GM12892 (cell line): ENCODE data around the gene GAB1.
A peak's percentile ranks its signal among the peaks of the same experiment; 100 is the strongest.

Source experiments
- DNase-seq: peaks from one replicate; pipeline ENCODE4 v3.0.0; 2011; ENCODE audit not compliant: insufficient read length
- FAIRE-seq: peaks from 2 replicates; lab custom pipeline; 2011; peaks lifted over from hg19 to GRCh38; lab: Jason Lieb, UNC
- POLR2A ChIP-seq: IDR thresholded peaks from 2 replicates; pipeline ENCODE4 v1.6.1; 2011; ENCODE audit warnings: low read depth, low read length, control low read depth
- POLR2AphosphoS5 ChIP-seq: IDR thresholded peaks from 2 replicates; pipeline ENCODE4 v1.6.1; 2011; ENCODE audit warnings: low read depth, low read length, control low read depth
- TAF1 ChIP-seq: IDR thresholded peaks from 2 replicates; pipeline ENCODE4 v1.6.1; 2011; ENCODE audit warnings: low read depth, mild to moderate bottlenecking, control low read depth, low read length, borderline replicate concordance

The GAB1 gene

GRCh38 chr4:143437476-143437875 is 100.8 kb downstream of the GAB1 start:
- DNase-seq = no peak
- TF ChIP-seq POLR2A (no peak), POLR2AphosphoS5 (no peak), TAF1 (no peak)
- FAIRE-seq = no peak

DNA sequence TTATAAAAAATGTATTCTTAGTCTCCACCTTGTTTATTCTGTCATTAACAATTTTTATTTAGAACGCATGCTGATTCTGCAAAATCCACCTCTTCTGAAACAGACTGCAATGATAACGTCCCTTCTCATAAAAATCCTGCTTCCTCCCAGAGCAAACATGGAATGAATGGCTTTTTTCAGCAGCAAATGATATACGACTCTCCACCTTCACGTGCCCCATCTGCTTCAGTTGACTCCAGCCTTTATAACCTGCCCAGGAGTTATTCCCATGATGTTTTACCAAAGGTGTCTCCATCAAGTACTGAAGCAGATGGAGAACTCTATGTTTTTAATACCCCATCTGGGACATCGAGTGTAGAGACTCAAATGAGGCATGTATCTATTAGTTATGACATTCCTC is 101.3 kb downstream of the GAB1 start:
- DNase-seq (no peak), FAIRE-seq (no peak)
- TF ChIP-seq POLR2AphosphoS5 (no peak), TAF1 (no peak), POLR2A (no peak)

DNA sequence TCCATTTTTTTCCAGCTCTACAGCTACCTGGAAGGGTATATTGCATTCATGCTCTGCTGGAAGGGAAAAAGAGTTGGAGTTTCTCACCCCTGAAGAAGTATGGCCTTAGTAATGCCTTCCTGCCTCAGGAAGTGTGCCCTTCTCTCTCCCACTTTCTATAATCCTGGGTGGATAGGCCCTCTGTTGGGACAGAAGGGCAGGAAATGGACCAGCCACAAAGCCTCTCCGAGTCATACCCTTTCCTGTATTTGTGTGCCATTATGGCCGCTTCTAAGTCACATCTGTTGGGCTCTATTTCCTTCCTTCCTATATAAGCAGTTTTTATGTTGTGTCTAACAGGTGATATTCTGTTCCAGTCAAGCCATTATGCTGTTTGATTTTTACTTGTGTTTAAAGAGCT is 102.0 kb downstream of the GAB1 start:
- DNase-seq = no peak
- FAIRE-seq = no peak
- TF ChIP-seq POLR2A = no peak
- no peak for TF ChIP-seq TAF1
- TF ChIP-seq POLR2AphosphoS5 = no peak

DNA sequence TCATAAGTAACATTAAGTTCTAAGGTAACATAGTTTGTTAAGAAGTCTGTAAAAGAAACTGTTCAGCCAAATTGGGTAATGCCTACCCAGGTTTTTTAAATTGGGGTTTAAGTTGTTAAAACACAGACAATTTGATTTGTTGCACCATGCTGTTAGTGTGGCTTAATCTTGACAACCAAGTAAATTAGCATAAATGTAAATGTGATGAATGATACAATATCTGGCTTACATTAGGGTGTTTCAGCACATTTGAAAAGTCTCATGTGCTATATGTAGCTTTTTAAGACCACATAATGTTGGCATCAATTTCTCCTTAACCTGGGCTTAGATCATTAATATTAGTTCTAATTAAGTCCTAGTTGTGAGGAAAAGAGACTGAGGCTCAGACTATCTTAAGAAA is 104.4 kb downstream of the GAB1 start:
- DNase-seq = no peak

DNA sequence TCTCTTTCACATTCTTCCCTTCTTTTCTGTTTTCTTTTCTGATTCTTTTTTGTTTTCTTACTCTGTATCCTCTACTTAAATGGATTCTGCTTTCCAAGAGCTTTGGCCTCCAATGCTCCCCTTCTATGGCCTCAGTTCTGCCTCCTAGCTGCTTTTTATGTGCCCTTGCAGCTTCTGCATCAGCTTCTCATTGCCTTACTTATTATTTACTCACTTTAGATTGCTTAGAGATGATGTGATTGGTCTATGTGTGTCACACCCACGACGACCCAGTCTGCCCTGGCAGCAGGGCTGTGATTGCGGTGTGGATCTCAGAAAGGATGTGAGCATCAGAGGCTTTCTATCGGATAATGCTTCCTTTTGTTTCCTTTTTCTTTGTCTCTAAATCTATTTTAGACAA is 105.0 kb downstream of the GAB1 start:
- DNase-seq = no peak
- TF ChIP-seq POLR2A (no peak), TAF1 (no peak), POLR2AphosphoS5 (no peak)
- FAIRE-seq = peak; percentile 74

More for the DNA sequence above, 104.4 kb downstream of the GAB1 start:
- TF ChIP-seq POLR2A (no peak), POLR2AphosphoS5 (no peak), TAF1 (no peak)
- no peak for FAIRE-seq

DNA sequence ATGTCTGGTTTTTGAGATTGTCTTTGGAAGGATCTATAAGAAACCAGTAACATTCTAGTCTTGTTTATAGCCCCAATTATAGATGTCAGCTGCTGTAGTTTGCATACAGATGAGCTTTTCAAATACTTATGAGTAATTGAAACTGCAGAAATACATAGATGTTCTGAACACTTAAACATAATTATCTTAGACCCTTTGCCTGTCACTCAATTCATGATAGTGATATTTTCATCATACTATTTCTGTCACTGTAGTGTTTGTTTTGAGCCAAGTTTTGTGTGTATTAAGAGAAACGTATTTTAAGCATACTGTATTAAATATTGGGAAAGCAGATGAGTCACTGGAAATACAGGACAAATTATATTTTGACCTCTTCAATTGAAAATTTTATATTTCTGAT is 107.1 kb downstream of the GAB1 start:
- TF ChIP-seq POLR2AphosphoS5 = no peak
- TF ChIP-seq TAF1 = no peak
- no peak for TF ChIP-seq POLR2A
- no peak for FAIRE-seq
- DNase-seq = no peak

DNA sequence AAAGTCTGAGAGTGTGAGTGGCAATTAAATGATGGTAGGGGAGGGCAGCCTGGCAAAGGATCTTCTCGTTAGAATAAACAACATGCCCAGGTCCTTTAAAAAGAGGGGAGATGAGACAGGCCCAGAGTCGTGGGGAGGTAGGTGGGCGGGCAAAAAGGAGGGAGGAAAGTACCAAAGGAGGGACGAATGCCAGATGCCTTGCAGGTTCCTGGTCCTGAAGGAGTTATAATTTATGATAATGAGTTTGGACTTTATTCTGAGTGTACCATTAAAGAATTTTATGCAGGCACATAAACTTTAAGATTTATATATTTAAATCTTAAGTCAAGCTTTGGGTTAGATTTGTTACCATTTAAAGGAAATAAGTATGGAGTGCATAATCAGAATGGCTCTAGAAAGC is 114.5 kb downstream of the GAB1 start:
- no peak for FAIRE-seq
- TF ChIP-seq POLR2AphosphoS5 = no peak
- no peak for TF ChIP-seq TAF1
- no peak for TF ChIP-seq POLR2A

GRCh38 chr4:143455211-143455610 is 118.5 kb downstream of the GAB1 start:
- FAIRE-seq = no peak
- no peak for TF ChIP-seq TAF1
- TF ChIP-seq POLR2AphosphoS5 = no peak
- no peak for TF ChIP-seq POLR2A
- DNase-seq = no peak

More for the DNA sequence above, 114.5 kb downstream of the GAB1 start:
- DNase-seq = no peak

DNA sequence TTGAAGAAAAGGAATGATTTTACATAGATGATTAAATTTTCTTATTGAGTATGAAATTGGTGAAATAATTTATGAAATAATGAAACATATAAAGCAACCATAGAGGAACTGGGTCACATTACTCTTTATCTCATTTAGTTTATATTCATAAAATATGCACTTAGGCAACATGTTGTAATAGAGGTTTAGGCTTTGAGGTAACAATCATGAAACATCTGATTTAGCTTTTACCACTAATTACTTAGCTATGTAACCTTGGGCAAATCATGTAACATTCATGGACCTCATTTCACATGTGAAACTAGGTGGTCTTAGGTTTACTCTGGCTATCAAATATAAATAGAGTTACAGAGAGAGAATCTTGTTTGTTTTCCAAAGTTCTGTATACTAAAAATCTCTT is 122.3 kb downstream of the GAB1 start:
- DNase-seq = no peak
- no peak for FAIRE-seq
- no peak for TF ChIP-seq POLR2A
- no peak for TF ChIP-seq POLR2AphosphoS5
- TF ChIP-seq TAF1 = no peak

DNA sequence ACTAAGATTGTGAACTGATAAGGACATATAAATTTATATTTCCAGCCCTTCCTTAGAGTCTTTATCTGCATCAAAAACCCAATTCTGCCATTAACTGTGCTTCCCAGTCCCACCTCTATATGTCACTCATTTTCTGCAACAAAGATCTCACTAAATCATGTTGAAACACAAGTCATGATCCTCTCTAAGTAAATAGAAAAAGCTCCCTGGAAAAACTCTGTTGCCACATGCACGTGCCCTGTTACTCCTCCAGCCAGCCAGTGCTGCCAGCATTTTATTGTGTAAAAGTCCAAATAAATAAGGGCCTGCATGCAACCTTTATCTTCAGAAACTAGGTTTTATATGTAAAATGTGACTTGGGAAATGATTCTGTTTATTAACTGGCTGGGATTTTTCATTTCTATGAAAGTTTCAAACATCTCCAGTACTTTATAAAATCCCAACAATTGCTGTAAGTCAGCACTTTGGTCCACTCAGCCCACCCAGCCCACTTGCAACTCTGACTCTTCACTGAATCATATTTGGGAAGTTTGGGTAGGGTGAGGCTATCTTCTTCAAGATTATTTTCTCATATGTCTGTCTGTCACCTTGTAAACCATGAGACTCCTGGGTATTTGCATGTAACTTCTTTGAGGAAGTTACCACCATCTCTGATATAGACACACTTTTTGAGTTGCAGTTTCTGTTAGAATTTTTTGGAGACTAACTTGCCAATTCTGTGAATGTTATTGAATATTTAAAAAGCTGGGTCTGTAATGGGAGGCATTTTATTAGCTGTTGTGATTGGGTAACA is 136.9 kb downstream of the GAB1 start:
- TF ChIP-seq POLR2AphosphoS5 (no peak), TAF1 (no peak)

DNA sequence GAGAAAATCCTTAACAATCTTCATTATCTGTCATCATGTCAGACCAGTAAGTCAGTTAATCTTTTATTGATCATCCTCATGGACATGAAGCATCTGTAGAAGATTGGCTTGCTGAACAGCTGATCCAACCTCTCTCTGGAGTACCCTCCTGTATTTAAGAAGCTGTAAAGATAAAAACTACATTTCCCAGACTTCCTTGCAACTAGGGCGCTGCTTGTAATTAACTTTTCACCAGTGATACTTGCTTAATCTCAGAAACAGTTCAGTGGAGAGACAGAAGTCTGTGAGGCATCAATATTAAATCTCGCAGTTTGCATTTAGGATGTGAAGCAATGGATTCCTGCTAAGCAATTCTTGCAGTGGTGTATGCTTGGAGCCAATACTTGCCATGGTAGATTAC is 140.8 kb downstream of the GAB1 start:
- no peak for TF ChIP-seq POLR2A
- TF ChIP-seq TAF1 = no peak
- TF ChIP-seq POLR2AphosphoS5 = no peak
- no peak for DNase-seq
- FAIRE-seq = no peak

More for the DNA sequence above, 136.9 kb downstream of the GAB1 start:
- FAIRE-seq (peak; percentile 9), DNase-seq (no peak)

DNA sequence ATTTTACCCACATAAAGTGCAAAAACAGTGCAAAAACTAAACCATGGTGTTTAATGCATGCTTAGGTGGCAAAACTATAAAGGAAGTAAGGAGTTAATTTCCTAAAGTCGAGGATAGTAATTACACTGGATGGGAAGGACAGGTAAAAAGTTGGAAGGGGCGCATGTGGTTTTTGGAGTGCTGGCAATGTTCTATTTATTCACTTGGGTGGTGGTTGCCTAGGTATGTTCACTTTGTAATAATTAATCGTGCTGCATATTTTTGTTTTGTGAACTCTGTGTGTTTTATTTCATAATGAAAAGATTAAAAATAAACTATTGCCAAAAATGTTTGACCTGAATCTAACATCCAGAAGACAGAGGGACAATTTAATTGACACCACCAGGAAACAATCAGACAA is 144.7 kb downstream of the GAB1 start:
- no peak for DNase-seq
- no peak for FAIRE-seq
- TF ChIP-seq POLR2AphosphoS5 (no peak), POLR2A (no peak), TAF1 (no peak)
